Stomach (tissue), 4 donors: Measurements from ENCODE around the gene NHSL1.

Experiments used
- CTCF ChIP-seq, 7 experiments: fragments of 450-650 bp in 4 of 7; fragments of 200-600 bp in 3 of 7; sonication (generic) in 3 of 7; IDR thresholded peaks; one replicate each; pipeline ENCODE4 v1.5.1; 2016 to 2019; ENCODE audit warnings: antibody characterized with exemption in 7 of 7, control low read depth in 2 of 7, mild to moderate bottlenecking in 1 of 7
- POLR2A ChIP-seq, 4 donors: fragments of 450-650 bp; IDR thresholded peaks; one replicate each; pipeline ENCODE4 v1.6.1; 2016; ENCODE audit warnings: antibody characterized with exemption in 4 of 4, control low read depth in 2 of 4, mild to moderate bottlenecking in 1 of 4, moderate library complexity in 1 of 4
- POLR2AphosphoS5 ChIP-seq, 3 donors: sonication (generic); formaldehyde crosslinking; IDR thresholded peaks; one replicate each; pipeline ENCODE4 v1.6.1; 2016; ENCODE audit warnings: antibody characterized with exemption in 3 of 3

DNA sequence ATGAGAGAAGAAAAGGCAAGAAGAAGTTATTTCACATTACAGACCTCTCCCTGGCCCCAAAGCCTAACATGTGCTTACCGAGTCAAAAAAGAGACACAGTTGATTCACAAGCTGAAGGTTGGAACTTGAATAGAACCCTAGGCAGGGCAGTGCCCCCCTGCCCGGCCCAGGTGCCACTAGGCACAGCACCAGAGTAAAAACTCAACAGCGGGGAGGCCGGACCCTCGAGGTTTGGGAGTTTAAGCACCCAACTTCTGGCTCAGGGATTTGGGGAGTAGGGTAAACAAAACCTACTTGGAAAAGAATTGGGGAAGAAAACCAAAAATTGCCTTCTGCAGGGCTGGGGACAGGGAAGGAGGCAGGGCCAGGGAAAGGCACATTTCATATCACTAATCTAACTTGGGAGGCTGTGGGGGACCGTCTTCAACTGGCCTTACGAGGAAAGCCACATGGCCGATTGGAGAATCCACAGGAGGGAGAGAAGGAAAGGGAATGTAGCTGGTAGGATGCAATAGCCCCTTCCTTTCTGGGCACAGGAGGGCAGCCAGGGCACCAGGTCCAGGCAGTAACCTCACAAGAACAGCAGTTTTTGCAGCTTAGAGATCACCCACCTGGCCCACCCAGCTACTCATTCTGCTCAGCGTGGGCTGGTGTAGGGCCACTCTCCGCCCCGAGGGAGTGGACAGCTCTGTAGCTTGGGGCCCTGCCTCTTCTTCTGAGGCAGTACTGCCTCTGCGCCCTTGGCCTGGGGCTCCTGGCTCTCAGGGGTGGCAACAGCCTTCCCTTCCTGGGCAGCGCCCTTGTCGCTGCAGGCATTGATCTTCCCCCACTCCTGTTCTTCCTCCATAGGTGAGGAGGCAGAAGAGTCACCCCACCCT, 97.1 kb downstream of the NHSL1 start:
- TF ChIP-seq POLR2AphosphoS5 (IDR thresholded peaks at IDR 0.05) (no peak), CTCF (IDR thresholded peaks at IDR 0.05) (no peak), POLR2A (IDR thresholded peaks at IDR 0.05) (no peak)
